GM12878 (cell line): Measurements from ENCODE around the gene JPH4.

Experiments used
- CTCF ChIP-seq, 3 experiments: IDR thresholded peaks in 2 of 3; conservative IDR thresholded peaks in 1 of 3; 2 replicates each; pipeline ENCODE4 v1.5.1; 2011; ENCODE audit warnings: low read depth in 3 of 3, low read length in 3 of 3, mild to moderate bottlenecking in 3 of 3, control low read depth in 2 of 3, moderate library complexity in 2 of 3, inconsistent platforms in 1 of 3, mixed read lengths in 1 of 3; ENCODE audit not compliant: control insufficient read depth in 2 of 3, insufficient read depth in 1 of 3; ENCODE audit errors: extremely low read depth in 1 of 3
- EP300 ChIP-seq, 2 experiments: fragments of 150-350 bp in 1 of 2; IDR thresholded peaks; 2 replicates each; pipeline ENCODE4 v1.6.1; 2011 to 2012; ENCODE audit warnings: low read depth in 2 of 2, low read length in 2 of 2, borderline replicate concordance in 1 of 2, improper control_type of control experiment in 1 of 2, inconsistent platforms in 1 of 2; ENCODE audit not compliant: control insufficient read depth in 1 of 2
- FOXK2 ChIP-seq: fragments of 450-650 bp; IDR thresholded peaks from 2 replicates; pipeline ENCODE4 v1.6.1; 2017; ENCODE audit warnings: mild to moderate bottlenecking, moderate library complexity
- FOXM1 ChIP-seq: IDR thresholded peaks from 2 replicates; pipeline ENCODE4 v1.6.1; 2012; ENCODE audit warnings: low read depth, mild to moderate bottlenecking, inconsistent platforms, low read length, moderate library complexity
- IKZF2 ChIP-seq, 2 experiments: fragments of 450-650 bp; IDR thresholded peaks; 2 replicates each; pipeline ENCODE4 v1.6.1; 2017; ENCODE audit warnings: mild to moderate bottlenecking in 2 of 2, moderate library complexity in 2 of 2
- NRF1 ChIP-seq: conservative IDR thresholded peaks from 2 replicates; pipeline ENCODE4 v1.6.1; 2011; ENCODE audit warnings: mild to moderate bottlenecking, low read depth, low read length, improper control_type of control experiment
- REST ChIP-seq: IDR thresholded peaks from 2 replicates; pipeline ENCODE4 v1.6.1; 2012; ENCODE audit warnings: mild to moderate bottlenecking, low read depth, low read length
- SP1 ChIP-seq: IDR thresholded peaks from one replicate; pipeline ENCODE4 v1.6.1; 2011; ENCODE audit warnings: low read depth, low read length
- TCF7 ChIP-seq: IDR thresholded peaks from 2 replicates; pipeline ENCODE4 v1.6.1; 2014; ENCODE audit warnings: antibody characterized with exemption, borderline replicate concordance

GRCh38 chr14:23528555-23528954, 50.0 kb downstream of the JPH4 start:
- TF ChIP-seq CTCF (IDR thresholded peaks at IDR 0.05 in 2 of 3, conservative IDR thresholded peaks at IDR 0.05 in 1 of 3; ENCODE audit: control insufficient read depth in 2 of 3, extremely low read depth in 1 of 3, insufficient read depth in 1 of 3, low read depth in 3 of 3, low read length in 3 of 3): no peak
- TF ChIP-seq REST: no peak
- no peak for TF ChIP-seq NRF1
- no peak for TF ChIP-seq EP300 (IDR thresholded peaks at IDR 0.05; ENCODE audit: borderline replicate concordance in 1 of 2, control insufficient read depth in 1 of 2, low read depth in 2 of 2, low read length in 2 of 2)
- TF ChIP-seq FOXM1: no peak
- no peak for TF ChIP-seq FOXK2
- no peak for TF ChIP-seq TCF7
- no peak for TF ChIP-seq SP1
- no peak for TF ChIP-seq IKZF2 (IDR thresholded peaks at IDR 0.05)
